ENCODE data around the gene TIMM22. TPM values are rescaled to one million over a fixed set of nuclear protein-coding genes. Genes with fewer than 3 reads are reported as not detected.

The TIMM22 gene
- total and polyA plus RNA-seq, 10 donors, result 5.1 to 14.3 (median 11.0) TPM

- H3K36me3 ChIP-seq, result peaks cover 0 to 98% (median 84%) of the 10 kb centered on the region in 6 donors
- peak; percentile 69 for DNase-seq
- no peak overlapping the region for H3K4me3 ChIP-seq
- H3K27me3 ChIP-seq (replicated peaks in 1 of 7), result no peaks in the 10 kb centered on the region
- peak overlapping the region in 7 of 8 donors; percentile 23 to 87 (median 78) for H3K27ac ChIP-seq
- intact Hi-C loops (cut with DNase I; ENCODE audit: low total_unique reads), result loop anchor here (10.0 kb wide), 1 partner anchor 50 kb away; no protein-coding TSS in a partner anchor
- TF ChIP-seq POLR2A (IDR thresholded peaks at IDR 0.05) (no peak), CTCF (IDR thresholded peaks at IDR 0.05 in 8 of 11, conservative IDR thresholded peaks at IDR 0.05 in 3 of 11) (no peak), POLR2AphosphoS5 (IDR thresholded peaks at IDR 0.05) (no peak)
- 57 to 79% (median 72%) methylated on average over 10 to 13 of the region's 13 CpGs for WGBS, 5 donors
- no peaks in the 10 kb centered on the region for H3K9me3 ChIP-seq
- H3K4me1 ChIP-seq, result peaks cover 11 to 81% (median 61%) of the 10 kb centered on the region in 6 donors
Measured at GRCh38 chr17:1004769-1005295, 7.9 kb downstream of the TIMM22 start.

DNA sequence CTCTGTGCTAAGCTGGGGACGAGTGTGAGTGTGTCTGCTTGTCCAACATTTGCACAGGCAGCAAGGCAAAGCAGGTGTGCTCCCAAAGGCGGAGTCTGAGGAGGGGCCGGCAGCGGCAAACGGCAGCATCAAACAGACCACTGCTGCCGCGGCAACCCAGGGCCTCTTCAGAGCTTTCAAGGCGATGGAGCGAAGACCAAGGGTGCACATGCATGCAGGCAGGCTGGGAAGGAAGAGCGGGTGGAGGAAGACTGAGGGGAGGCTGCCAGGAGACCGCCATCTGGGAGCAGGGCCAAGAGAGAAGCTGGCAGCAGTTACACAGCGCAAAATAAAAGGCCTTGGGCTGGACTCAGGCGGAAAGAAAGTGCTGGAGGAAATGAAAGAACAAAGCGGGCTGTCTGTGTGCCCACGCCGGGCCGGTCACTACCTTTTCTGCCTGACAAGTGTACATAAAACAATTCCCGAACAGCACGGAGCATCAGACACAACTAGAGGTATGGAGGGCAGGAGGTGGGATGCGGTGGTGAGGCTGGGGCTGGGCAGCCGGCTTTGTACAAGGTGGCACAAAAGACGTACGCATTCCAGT lies 8.5 kb downstream of the TIMM22 start:
- Histone ChIP-seq H3K9me3 (no peaks in the 10 kb centered on the region), H3K36me3 (peaks cover 0 to 98% (median 85%) of the 10 kb centered on the region in 6 donors), H3K27ac (peak overlapping the region; percentile 42 to 87 (median 76)), H3K4me1 (peaks cover 12 to 82% (median 58%) of the 10 kb centered on the region in 6 donors), H3K27me3 (replicated peaks in 1 of 7) (no peaks in the 10 kb centered on the region), H3K4me3 (peak overlapping the region in 3 of 8 donors; percentile 2 to 48 (median 18))
- peak; percentile 78 for DNase-seq
- TF ChIP-seq POLR2AphosphoS5 (IDR thresholded peaks at IDR 0.05), result peak; percentile 57 to 64 (median 58)
- no peak for TF ChIP-seq CTCF (IDR thresholded peaks at IDR 0.05 in 8 of 11, conservative IDR thresholded peaks at IDR 0.05 in 3 of 11)
- no peak for TF ChIP-seq POLR2A (IDR thresholded peaks at IDR 0.05)
- WGBS, 5 donors, result 32 to 44% (median 35%) methylated on average over 23 of the region's 23 CpGs
- intact Hi-C loops (cut with DNase I; ENCODE audit: low total_unique reads), result loop anchor here (10.0 kb wide), 1 partner anchor 49 kb away; no protein-coding TSS in a partner anchor

DNA sequence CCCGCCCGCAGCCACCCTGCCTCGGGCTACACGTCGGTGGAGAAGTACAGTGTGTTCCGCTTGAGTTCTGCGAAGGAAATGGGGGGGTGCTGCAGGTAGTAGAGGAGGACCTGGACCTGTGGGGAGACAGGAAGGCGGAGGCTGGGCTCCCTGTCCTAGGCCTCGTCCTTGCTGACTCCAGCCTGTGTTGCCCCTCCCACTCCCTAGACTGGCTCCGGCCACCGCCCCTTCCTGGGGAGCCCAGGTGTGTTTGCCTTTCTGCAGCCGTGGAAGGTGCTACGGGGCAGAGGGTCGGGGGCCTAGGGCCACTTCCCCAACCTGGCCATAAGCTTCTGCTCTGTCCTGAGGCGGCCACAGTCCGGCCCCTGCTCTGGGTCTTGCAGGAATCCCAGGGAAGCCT lies 9.1 kb downstream of the TIMM22 start:
- Histone ChIP-seq H3K27ac (peak overlapping the region; percentile 42 to 87 (median 76)), H3K9me3 (no peaks in the 10 kb centered on the region), H3K4me1 (peaks cover 13 to 82% (median 55%) of the 10 kb centered on the region in 6 donors), H3K36me3 (peaks cover 0 to 98% (median 84%) of the 10 kb centered on the region in 6 donors), H3K27me3 (replicated peaks in 1 of 7) (no peaks in the 10 kb centered on the region), H3K4me3 (peak overlapping the region in 3 of 8 donors; percentile 2 to 48 (median 18))
- 53 to 76% (median 64%) methylated on average over 9 to 16 of the region's 16 CpGs for WGBS, 5 donors
- TF ChIP-seq POLR2AphosphoS5 (IDR thresholded peaks at IDR 0.05) (peak in 1 of 3 donors; percentile 39), POLR2A (IDR thresholded peaks at IDR 0.05) (no peak)
- intact Hi-C loops (cut with DNase I; ENCODE audit: low total_unique reads), result loop anchor here (10.0 kb wide), 1 partner anchor 49 kb away; no protein-coding TSS in a partner anchor
- peak; percentile 79 for DNase-seq

DNA sequence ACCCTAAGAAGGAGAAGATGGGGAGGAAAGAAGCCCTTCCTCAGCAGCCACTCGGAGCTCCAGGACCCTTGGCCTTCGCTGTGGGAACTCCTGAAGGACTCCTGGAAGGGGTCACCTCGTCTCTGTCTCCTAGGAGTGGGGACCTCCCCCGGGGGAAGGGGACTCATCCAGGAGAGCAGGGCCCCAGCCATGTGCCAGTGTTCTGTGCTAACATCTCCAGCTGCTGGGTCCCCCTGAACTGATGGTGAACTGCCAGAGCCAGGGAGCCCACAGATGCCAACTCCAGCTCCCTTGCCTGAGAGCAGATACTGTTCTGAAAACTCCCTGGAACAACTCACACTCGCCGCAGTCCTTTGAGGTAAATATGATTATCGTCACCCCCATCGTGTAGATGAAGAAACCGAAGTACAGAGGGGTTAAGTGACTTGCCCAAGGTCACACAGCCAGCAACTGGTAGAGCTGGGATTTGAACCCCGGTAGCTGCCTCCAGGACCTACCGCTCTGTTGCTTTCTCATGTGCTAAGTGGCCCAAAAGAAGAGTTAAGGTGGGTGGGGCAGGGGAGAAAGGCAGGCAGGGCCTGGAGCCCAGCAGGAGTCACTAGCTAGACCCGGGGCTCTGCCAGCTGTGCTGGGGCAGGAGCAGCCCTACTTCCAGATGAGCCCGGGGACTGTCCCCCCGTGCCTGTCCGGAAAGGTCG lies 10.5 kb downstream of the TIMM22 start:
- H3K4me1 ChIP-seq, result peaks cover 12 to 79% (median 52%) of the 10 kb centered on the region in 6 donors
- no peak for TF ChIP-seq POLR2A (IDR thresholded peaks at IDR 0.05)
- TF ChIP-seq CTCF (IDR thresholded peaks at IDR 0.05 in 8 of 11, conservative IDR thresholded peaks at IDR 0.05 in 3 of 11), result no peak
- TF ChIP-seq POLR2AphosphoS5 (IDR thresholded peaks at IDR 0.05), result no peak
- DNase-seq, result peak; percentile 57
- no peaks in the 10 kb centered on the region for H3K27me3 ChIP-seq (replicated peaks in 1 of 7)
- H3K9me3 ChIP-seq, result no peaks in the 10 kb centered on the region
- intact Hi-C loops (cut with DNase I; ENCODE audit: low total_unique reads), result loop anchor here (10.0 kb wide), 1 partner anchor 47 kb away; no protein-coding TSS in a partner anchor
- H3K36me3 ChIP-seq, result peaks cover 0 to 98% (median 83%) of the 10 kb centered on the region in 6 donors
- WGBS, 5 donors, result 84 to 96% (median 90%) methylated on average over 13 to 16 of the region's 16 CpGs
- H3K27ac ChIP-seq, result peak overlapping the region in 7 of 8 donors; percentile 2 to 63 (median 42)
- no peak overlapping the region for H3K4me3 ChIP-seq
